ENCODE results near the gene CTTNBP2.

DNA sequence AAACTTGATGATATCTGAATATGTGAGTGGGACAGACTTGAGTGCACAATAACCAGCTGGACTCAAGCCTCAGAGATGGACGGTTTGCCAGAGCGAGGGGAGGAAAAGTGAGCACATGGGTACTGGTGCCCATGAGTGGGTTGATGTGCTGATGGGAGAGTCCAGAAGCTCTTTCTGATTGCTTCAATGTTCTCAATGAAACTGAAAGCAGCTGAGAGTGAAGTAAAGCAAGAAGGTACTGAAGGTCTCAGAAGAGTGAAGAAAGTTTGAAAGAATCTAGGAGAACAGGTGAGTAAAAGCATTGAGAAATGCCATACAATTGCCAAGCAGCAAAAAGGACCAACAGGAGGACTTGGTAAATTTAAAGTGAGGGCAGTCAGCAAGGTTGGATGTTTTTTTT, 28.6 kb downstream of the CTTNBP2 start:
- TF ChIP-seq, protein P1, sequence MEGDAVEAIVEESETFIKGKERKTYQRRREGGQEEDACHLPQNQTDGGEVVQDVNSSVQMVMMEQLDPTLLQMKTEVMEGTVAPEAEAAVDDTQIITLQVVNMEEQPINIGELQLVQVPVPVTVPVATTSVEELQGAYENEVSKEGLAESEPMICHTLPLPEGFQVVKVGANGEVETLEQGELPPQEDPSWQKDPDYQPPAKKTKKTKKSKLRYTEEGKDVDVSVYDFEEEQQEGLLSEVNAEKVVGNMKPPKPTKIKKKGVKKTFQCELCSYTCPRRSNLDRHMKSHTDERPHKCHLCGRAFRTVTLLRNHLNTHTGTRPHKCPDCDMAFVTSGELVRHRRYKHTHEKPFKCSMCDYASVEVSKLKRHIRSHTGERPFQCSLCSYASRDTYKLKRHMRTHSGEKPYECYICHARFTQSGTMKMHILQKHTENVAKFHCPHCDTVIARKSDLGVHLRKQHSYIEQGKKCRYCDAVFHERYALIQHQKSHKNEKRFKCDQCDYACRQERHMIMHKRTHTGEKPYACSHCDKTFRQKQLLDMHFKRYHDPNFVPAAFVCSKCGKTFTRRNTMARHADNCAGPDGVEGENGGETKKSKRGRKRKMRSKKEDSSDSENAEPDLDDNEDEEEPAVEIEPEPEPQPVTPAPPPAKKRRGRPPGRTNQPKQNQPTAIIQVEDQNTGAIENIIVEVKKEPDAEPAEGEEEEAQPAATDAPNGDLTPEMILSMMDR (IDR thresholded peaks at IDR 0.05; ENCODE audit: poor library complexity), result no peak
- TF ChIP-seq EZH2phosphoT487 (IDR thresholded peaks at IDR 0.05; ENCODE audit: low read depth, severe bottlenecking, unreplicated experiment) (no peak), EZH2 (IDR thresholded peaks at IDR 0.05; ENCODE audit: borderline replicate concordance) (no peak)
